ENCODE data around the gene SNTA1.

DNA sequence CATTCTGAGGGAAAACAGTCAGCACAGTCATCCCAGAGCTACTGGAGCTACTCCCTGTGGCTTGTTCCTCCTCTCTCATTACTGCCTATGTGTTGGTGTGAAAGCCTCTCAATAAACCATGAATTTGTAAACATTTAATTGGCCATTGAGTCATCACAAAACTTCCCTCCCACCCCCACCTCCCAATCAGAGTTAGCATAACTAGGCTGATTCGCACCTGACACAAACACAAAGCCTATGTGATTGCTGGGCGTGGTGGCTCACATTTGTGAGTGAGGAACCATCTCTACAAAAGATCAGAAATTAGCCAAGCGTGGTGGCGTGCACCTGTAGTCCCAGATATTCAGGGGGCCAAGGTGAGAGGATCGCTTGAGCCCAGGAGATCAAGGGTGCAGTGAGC, 17.1 kb upstream of the SNTA1 start:
- TF ChIP-seq, protein P1, sequence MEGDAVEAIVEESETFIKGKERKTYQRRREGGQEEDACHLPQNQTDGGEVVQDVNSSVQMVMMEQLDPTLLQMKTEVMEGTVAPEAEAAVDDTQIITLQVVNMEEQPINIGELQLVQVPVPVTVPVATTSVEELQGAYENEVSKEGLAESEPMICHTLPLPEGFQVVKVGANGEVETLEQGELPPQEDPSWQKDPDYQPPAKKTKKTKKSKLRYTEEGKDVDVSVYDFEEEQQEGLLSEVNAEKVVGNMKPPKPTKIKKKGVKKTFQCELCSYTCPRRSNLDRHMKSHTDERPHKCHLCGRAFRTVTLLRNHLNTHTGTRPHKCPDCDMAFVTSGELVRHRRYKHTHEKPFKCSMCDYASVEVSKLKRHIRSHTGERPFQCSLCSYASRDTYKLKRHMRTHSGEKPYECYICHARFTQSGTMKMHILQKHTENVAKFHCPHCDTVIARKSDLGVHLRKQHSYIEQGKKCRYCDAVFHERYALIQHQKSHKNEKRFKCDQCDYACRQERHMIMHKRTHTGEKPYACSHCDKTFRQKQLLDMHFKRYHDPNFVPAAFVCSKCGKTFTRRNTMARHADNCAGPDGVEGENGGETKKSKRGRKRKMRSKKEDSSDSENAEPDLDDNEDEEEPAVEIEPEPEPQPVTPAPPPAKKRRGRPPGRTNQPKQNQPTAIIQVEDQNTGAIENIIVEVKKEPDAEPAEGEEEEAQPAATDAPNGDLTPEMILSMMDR (conservative IDR thresholded peaks at IDR 0.05; ENCODE audit: low read length) = no peak
- TF ChIP-seq EZH2phosphoT487 (IDR thresholded peaks at IDR 0.05; ENCODE audit: borderline replicate concordance, low read depth, low read length) = no peak

Measured in OCI-LY7 (cell line).